ENCODE results near the gene SYNGR4. TPM values are rescaled to one million over a fixed set of nuclear protein-coding genes. Genes with fewer than 3 reads are reported as not detected.

The SYNGR4 gene
- total RNA-seq, 1 experiment from 2014 or later, result 0.49 TPM

DNA sequence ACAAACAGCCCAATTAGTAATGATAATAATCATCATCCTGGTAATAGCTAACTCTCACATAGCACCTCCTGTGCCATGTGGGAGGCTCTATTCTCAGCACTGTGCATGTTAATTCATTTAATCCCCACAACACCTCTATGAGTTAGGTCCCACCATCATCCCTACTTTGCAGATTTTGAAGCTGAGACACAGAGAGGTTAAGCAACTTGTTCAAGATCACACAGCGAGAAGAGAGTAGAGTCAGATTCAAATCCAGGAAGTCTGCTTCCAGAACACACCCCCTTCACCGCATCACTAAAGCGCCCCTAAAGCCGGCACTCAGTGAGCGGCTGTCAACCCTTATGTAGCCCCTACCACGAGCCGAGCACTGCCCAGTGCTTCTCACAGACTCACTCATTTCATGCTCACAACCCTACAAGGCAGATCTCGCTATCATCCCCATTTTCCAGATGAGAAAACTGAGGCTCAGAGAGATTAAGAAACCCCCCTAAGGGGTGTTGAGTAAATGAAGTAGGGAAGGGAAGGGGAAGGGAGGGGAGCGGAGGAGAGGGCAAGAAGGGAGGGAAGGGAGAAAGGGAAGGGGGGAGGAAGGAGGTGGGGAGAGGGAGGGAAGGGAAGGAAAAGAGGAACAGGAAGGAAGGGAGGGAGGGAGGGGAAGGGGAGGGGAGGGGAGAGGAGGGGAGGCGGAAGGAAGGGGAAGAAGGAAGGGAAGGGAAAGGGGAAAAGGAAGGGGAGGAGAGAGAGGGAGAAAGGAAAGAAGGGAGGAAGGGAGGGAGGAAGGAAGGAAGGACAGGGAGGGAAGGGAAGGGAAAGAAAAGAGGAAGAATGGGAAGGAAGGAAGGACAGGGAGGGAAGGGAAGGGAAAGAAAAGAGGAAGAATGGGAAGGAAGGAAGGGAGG is 22.4 kb upstream of the SYNGR4 start:
- no peak for TF ChIP-seq SIN3A (IDR thresholded peaks at IDR 0.05; ENCODE audit: low read depth)
- Histone ChIP-seq H3K4me1 (ENCODE audit: control insufficient read depth in 1 of 2, insufficient read depth in 2 of 2, low read length in 2 of 2) (peaks cover 10 to 27% of the 10 kb centered on the region in 2 experiments), H4K20me1 (ENCODE audit: insufficient read depth) (no peaks in the 10 kb centered on the region), H3K4me2 (ENCODE audit: low read length) (0 out of 2 replicates have a peak overlapping the region, but pooled peaks have one; percentile 20), H3K9me3 (ENCODE audit: control insufficient read depth in 1 of 2, insufficient read depth in 1 of 2, low read depth in 1 of 2, low read length in 2 of 2) (no peaks in the 10 kb centered on the region), H2AFZ (ENCODE audit: low read depth, low read length, poor library complexity, severe bottlenecking) (no peak overlapping the region), H3K79me2 (ENCODE audit: insufficient read depth, low read length) (no peaks in the 10 kb centered on the region), H3K27me3 (ENCODE audit: insufficient read depth, low read length) (no peaks in the 10 kb centered on the region), H3K9ac (ENCODE audit: low read length) (no peak overlapping the region), H3K4me3 (replicated peaks in 1 of 2; ENCODE audit: low read depth in 1 of 2, low read length in 2 of 2) (no peak overlapping the region), H3K9me2 (ENCODE audit: insufficient read depth) (no peaks in the 10 kb centered on the region), H3K36me3 (ENCODE audit: control insufficient read depth in 1 of 2, insufficient read depth in 2 of 2, low read length in 2 of 2) (no peaks in the 10 kb centered on the region), H3K27ac (ENCODE audit: low read depth, low read length) (0 out of 2 replicates have a peak overlapping the region, but pooled peaks have one; percentile 5)
- RAD21 ChIA-PET (ENCODE audit: low non-redundant PET in 1 of 2, low total read pairs in 2 of 2, uncharacterized antibody in 2 of 2, unreplicated experiment in 2 of 2), result no interaction called here
- POLR2A ChIA-PET, result interaction anchor here (1.1 kb wide), 1 partner anchor 13 kb away, joined by 4 read pairs; no protein-coding TSS in a partner anchor
- DNase-seq (ENCODE audit: low read depth, low spot score) (no peak), ATAC-seq (no peak)
- intact Hi-C loops (cut with micrococcal nuclease), result no loop called here
- CTCF ChIA-PET, result interaction anchor here (0.7 to 1.6 kb wide), 4 partner anchors 8 to 243 kb away, joined by 3 to 6 read pairs (median 4); no protein-coding TSS in a partner anchor
- no TSS peak for BruUV-seq (replicated peaks)

DNA sequence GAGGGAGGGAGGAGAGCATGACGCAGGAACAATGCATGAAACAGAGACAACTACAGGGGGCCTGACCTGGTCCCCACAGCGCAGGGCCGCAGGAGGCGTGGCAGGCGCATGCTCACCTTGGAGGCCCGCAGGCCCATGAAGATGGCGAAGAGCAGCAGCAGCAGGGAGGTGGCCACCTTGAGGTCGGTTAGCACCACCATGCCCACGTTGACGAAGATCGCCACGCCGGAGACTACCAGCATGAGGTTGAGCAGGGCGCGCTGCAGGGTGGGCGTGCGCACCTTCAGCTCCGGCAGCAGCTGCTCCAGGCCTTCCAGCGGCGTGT is 21.8 kb upstream of the SYNGR4 start:
- DNase-seq (ENCODE audit: low read depth, low spot score), result no peak
- Histone ChIP-seq H4K20me1 (ENCODE audit: insufficient read depth) (no peaks in the 10 kb centered on the region), H3K79me2 (ENCODE audit: insufficient read depth, low read length) (no peaks in the 10 kb centered on the region), H3K27ac (ENCODE audit: low read depth, low read length) (no peak overlapping the region), H3K4me1 (ENCODE audit: control insufficient read depth in 1 of 2, insufficient read depth in 2 of 2, low read length in 2 of 2) (peaks cover 10 to 27% of the 10 kb centered on the region in 2 experiments), H3K27me3 (ENCODE audit: insufficient read depth, low read length) (no peaks in the 10 kb centered on the region), H3K4me2 (ENCODE audit: low read length) (no peak overlapping the region), H3K9ac (ENCODE audit: low read length) (no peak overlapping the region), H3K9me2 (ENCODE audit: insufficient read depth) (no peaks in the 10 kb centered on the region), H3K36me3 (ENCODE audit: control insufficient read depth in 1 of 2, insufficient read depth in 2 of 2, low read length in 2 of 2) (no peaks in the 10 kb centered on the region), H3K4me3 (replicated peaks in 1 of 2; ENCODE audit: low read depth in 1 of 2, low read length in 2 of 2) (no peak overlapping the region), H2AFZ (ENCODE audit: low read depth, low read length, poor library complexity, severe bottlenecking) (no peak overlapping the region), H3K9me3 (ENCODE audit: control insufficient read depth in 1 of 2, insufficient read depth in 1 of 2, low read depth in 1 of 2, low read length in 2 of 2) (no peaks in the 10 kb centered on the region)
- ChIA-PET CTCF (no interaction called here), RAD21 (ENCODE audit: low non-redundant PET in 1 of 2, low total read pairs in 2 of 2, uncharacterized antibody in 2 of 2, unreplicated experiment in 2 of 2) (no interaction called here), POLR2A (interaction anchor here (0.6 kb wide), 1 partner anchor 60 kb away, joined by 3 read pairs; no protein-coding TSS in a partner anchor)
- intact Hi-C loops (cut with micrococcal nuclease), result no loop called here
- BruUV-seq (replicated peaks), result no TSS peak
- no peak for ATAC-seq
- TF ChIP-seq, protein P1, sequence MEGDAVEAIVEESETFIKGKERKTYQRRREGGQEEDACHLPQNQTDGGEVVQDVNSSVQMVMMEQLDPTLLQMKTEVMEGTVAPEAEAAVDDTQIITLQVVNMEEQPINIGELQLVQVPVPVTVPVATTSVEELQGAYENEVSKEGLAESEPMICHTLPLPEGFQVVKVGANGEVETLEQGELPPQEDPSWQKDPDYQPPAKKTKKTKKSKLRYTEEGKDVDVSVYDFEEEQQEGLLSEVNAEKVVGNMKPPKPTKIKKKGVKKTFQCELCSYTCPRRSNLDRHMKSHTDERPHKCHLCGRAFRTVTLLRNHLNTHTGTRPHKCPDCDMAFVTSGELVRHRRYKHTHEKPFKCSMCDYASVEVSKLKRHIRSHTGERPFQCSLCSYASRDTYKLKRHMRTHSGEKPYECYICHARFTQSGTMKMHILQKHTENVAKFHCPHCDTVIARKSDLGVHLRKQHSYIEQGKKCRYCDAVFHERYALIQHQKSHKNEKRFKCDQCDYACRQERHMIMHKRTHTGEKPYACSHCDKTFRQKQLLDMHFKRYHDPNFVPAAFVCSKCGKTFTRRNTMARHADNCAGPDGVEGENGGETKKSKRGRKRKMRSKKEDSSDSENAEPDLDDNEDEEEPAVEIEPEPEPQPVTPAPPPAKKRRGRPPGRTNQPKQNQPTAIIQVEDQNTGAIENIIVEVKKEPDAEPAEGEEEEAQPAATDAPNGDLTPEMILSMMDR (IDR thresholded peaks at IDR 0.05 in 2 of 3, conservative IDR thresholded peaks at IDR 0.05 in 1 of 3; ENCODE audit: borderline replicate concordance in 1 of 3, insufficient read depth in 1 of 3, low read depth in 2 of 3, low read length in 2 of 3), result no peak
- TF ChIP-seq, protein P2, sequence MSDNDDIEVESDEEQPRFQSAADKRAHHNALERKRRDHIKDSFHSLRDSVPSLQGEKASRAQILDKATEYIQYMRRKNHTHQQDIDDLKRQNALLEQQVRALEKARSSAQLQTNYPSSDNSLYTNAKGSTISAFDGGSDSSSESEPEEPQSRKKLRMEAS (IDR thresholded peaks at IDR 0.05), result no peak
- TF ChIP-seq EZH2phosphoT487 (IDR thresholded peaks at IDR 0.05; ENCODE audit: borderline replicate concordance) (no peak), ELF1 (IDR thresholded peaks at IDR 0.05; ENCODE audit: borderline replicate concordance, low read depth) (no peak), EGR1 (IDR thresholded peaks at IDR 0.05; ENCODE audit: low read depth) (no peak), EZH2 (IDR thresholded peaks at IDR 0.05) (no peak), SP1 (IDR thresholded peaks at IDR 0.05; ENCODE audit: low read depth) (no peak), RAD21 (IDR thresholded peaks at IDR 0.05; ENCODE audit: low read depth) (no peak), CEBPB (IDR thresholded peaks at IDR 0.05; ENCODE audit: low read depth) (no peak), SIN3A (IDR thresholded peaks at IDR 0.05; ENCODE audit: low read depth) (no peak), JUND (IDR thresholded peaks at IDR 0.05) (no peak), YY1 (IDR thresholded peaks at IDR 0.05; ENCODE audit: extremely low read depth, insufficient replicate concordance, low read depth, low read length) (no peak), FOSL1 (IDR thresholded peaks at IDR 0.05; ENCODE audit: low read depth) (no peak), POLR2A (IDR thresholded peaks at IDR 0.05; ENCODE audit: borderline replicate concordance, extremely low read depth, insufficient read depth, insufficient read length) (no peak)
- TF ChIP-seq, protein P3, sequence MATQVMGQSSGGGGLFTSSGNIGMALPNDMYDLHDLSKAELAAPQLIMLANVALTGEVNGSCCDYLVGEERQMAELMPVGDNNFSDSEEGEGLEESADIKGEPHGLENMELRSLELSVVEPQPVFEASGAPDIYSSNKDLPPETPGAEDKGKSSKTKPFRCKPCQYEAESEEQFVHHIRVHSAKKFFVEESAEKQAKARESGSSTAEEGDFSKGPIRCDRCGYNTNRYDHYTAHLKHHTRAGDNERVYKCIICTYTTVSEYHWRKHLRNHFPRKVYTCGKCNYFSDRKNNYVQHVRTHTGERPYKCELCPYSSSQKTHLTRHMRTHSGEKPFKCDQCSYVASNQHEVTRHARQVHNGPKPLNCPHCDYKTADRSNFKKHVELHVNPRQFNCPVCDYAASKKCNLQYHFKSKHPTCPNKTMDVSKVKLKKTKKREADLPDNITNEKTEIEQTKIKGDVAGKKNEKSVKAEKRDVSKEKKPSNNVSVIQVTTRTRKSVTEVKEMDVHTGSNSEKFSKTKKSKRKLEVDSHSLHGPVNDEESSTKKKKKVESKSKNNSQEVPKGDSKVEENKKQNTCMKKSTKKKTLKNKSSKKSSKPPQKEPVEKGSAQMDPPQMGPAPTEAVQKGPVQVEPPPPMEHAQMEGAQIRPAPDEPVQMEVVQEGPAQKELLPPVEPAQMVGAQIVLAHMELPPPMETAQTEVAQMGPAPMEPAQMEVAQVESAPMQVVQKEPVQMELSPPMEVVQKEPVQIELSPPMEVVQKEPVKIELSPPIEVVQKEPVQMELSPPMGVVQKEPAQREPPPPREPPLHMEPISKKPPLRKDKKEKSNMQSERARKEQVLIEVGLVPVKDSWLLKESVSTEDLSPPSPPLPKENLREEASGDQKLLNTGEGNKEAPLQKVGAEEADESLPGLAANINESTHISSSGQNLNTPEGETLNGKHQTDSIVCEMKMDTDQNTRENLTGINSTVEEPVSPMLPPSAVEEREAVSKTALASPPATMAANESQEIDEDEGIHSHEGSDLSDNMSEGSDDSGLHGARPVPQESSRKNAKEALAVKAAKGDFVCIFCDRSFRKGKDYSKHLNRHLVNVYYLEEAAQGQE (IDR thresholded peaks at IDR 0.05; ENCODE audit: low read depth), result no peak
